GM19035 (cell line): ENCODE data around the gene SOCS6.
A peak's percentile ranks its signal among the peaks of the same experiment; 100 is the strongest.
"Not testable (repeated sequence)": the region's sequence is repeated elsewhere in the genome, so short reads cannot be mapped to it uniquely, and the experiment has no call there.

Experiments
- ATAC-seq: cut with Tn5 transposase; IDR thresholded peaks from one replicate; pipeline ENCODE4 v1.9.1; 2021; ENCODE audit not compliant: unreplicated experiment

Gene SOCS6

DNA sequence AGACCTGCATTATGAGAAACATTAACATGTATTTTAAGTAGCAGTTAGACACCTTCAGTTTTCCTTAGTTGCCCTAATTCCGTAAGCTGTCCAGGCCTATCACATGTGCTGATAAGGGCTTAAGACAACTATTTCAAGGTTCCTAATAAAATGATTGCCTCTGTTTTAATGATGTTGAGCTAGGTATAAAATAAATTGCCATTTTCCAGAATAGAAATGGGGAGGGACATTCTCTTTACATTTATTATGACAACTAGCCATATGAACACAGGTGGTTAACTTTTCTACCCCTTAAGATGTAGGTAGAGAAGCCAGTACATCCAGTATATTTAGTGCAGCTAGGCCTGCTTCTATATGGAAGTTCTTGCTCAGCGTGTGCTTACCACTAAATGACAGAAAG is 65.9 kb downstream of the SOCS6 start:
- ATAC-seq, result no peak

- no peak for ATAC-seq
Observed at GRCh38 chr18:70355620-70356385, 67.0 kb downstream of the SOCS6 start.

GRCh38 chr18:70358105-70358406 is 69.2 kb downstream of the SOCS6 start:
- ATAC-seq, result peak; percentile 86

DNA sequence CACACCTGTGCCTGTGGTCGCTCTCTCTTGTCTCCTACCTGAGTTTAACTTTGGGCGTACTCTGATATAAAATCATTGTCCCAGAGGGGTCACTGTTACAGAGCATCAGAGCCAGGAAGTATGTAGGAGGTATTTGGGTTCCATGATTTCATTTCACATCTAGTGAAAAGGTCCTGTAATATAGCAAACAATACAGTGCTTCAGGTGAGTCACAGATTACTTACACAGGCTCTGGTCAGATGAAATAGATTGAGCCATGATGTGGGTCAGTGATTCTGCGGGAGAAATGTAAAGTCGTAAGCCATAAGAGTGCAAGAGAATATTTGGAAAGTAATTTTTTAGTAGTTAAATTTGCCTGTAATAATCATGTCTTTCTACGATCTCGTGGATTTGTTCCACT is 70.2 kb downstream of the SOCS6 start:
- no peak for ATAC-seq

GRCh38 chr18:70362258-70362657 is 73.4 kb downstream of the SOCS6 start:
- no peak for ATAC-seq

- ATAC-seq, result no peak
Observed at GRCh38 chr18:70363861-70364260, 75.0 kb downstream of the SOCS6 start.

DNA sequence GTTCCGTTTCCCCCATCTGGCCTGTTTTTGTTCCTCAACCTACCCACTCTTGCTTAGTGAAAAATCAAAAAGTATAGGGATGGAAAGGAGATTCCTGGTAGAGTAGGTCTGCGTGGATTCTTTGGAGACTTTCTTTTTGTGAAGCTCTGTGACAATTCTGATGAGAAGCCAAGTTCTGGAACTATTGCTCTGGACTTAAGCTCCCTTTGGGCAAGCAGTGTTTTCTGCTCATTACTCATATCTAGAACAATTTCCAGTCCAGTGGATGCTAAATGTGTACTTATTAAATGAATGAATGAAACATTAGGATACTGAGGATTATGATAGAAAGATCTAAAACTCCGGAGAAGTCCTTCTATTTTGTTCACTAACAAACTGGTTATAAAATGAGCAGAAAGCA is 76.5 kb downstream of the SOCS6 start:
- ATAC-seq, result no peak

DNA sequence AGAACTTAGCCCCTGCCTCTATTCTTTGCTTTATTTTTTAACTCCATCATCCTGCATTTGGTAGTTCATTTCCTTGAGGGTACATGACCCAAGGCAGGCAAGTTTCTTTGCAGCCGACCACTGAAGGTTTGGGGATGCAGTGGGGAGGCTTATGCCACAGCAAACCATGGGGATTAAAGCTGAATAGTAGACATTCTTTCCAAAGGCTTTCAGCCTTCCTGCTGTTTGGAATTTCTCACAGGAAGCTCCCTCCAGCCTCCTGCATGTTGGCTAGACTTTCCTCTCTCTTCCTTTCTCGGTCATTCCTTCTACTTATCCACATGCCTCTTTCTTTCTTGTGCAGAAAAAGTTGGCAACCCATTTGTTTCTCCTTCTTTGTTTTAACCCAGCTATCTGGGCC is 77.3 kb downstream of the SOCS6 start:
- ATAC-seq, result no peak

- ATAC-seq, result no peak
Observed at GRCh38 chr18:70366670-70367069, 77.8 kb downstream of the SOCS6 start.

DNA sequence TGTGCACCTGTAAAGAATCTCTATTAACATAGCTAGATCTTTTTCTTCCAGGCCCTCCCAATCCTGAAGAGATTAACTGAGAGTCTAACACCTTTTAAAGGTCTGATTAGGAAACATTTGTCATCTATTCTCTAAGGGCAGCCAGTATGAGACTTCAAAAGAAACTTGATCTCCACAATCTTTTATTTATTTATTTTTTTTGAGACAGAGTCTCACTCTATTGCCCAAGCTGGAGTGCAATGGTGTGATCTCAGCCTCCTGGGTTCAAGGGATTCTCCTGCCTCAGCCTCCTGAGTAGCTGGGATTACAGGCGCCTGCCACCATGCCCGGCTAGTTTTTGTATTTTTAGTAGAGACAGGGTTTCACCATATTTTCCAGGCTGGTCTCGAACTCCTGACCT is 78.5 kb downstream of the SOCS6 start:
- ATAC-seq, result not testable (repeated sequence)

GRCh38 chr18:70368903-70369302 is 80.1 kb downstream of the SOCS6 start:
- no peak for ATAC-seq

DNA sequence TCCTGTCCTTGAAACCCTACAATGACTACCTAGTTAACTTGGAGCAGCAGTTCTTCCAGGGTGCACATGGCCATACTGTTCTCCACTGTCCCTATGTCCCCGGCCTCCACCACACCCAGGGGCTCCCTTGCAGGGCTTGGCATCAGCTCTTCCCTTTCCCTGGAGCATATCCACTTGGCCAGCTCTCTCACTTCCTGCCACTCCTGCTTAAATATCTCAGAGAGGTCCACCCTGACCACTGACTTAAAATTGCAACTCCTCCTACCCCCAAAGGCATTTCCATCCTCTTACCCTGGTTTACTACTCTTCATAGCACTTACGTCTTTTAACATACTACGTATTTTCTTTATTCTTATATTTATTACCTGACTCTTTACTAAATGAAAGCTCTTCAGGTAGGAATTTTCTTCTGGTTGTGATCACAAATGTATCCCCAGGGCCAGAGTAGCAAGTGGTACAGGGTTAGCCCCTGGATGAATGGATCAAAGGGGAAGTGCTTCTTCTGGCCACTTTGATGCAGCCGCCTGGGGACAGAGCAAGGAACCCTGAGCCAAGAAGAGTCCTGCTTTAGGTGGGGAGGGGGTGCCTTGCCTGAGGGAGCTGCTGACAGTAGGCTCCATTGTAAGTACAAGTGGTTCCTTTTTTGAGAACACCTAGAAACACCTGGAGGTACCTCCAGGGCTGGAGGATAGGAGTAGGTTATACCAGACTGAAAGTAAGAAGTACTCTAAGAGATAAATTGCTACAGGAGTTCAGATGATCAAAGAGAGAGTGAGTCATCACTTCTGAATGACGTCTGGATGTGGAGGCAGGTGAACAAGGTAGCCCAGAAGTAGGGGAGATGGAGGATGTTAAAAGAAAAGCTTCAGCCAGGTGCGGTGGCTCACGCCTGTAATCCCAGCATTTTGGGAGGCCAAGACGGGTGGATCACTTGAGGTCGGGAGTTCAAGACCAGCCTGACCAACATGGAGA is 82.2 kb downstream of the SOCS6 start:
- ATAC-seq, result no peak

DNA sequence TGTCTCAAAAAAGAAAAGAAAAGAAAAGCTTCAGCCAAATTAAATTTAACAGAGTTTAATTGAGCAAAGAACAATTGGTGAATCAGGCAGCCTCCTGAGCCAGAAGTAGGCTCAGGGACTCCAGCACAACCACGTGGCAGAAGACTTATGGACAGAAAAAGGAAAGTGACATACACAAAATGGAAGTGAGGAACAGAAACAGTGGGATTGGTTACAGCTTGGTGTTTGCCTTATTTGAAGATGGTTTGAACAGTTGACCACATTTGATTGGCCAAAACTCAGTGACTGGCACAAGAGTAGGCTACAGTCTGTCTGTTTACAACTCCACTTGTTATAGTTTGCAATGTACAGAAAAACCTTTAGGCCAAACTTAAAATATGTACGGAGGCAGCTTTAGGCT is 83.1 kb downstream of the SOCS6 start:
- no peak for ATAC-seq

- ATAC-seq, result no peak
Observed at GRCh38 chr18:70372450-70373041, 83.7 kb downstream of the SOCS6 start.

DNA sequence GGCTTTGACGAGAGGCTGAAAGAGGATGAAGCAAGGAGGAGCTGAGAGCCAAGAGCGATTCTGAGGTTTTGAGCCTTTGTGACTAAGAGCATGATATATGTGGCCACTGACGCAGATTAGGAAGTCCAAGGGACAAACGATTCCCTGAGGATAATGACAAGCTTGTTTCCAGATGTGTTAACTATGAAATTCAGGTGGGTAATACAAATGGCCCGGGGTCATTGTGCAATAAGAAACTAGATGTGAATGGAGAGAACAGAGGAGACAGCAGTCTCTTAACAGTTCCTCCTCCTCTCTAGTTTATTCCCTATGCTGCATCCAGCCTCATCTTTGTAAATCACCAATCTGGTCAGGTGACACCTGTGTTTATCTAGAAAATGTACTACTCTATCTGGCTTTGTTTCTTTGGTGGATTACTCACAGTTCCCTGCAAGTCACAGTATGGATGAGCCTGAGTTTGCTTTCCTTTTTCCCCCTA is 84.2 kb downstream of the SOCS6 start:
- ATAC-seq, result no peak

DNA sequence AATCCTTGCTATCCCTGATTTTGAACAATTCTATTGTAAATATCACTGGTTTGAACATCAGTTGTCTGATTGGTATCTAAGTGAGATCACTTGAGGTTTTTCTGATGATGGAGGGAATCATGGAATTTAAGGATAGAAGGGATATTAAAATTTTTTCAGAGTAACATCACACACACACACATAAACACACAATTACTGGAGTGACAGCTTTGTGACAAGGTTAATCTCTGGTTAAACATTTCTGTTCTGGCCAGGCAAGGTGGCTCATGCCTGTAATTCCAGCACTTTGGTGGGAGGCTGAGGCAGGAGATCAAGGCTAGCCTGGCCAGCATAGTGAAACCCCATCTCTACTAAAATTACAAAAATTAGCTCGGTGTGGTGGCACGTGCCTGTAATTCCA is 85.3 kb downstream of the SOCS6 start:
- no peak for ATAC-seq

- ATAC-seq, result no peak
Observed at GRCh38 chr18:70376137-70376913, 87.5 kb downstream of the SOCS6 start.

DNA sequence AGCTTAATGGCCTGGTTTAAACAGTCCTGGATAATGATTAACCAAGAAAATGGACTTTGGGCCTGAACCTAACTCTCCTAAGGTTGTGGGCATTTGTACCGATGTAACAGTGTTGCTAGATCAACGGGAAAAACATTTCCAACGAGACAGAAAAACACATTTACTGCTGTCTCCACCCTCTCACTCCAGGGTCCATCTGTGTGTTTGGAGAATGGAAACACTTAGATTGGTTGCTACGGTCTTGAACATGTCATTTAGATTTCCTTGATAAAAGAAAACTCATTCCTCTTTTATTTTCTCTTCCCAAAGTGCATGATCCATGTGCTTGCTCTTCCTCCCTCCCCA is 88.0 kb downstream of the SOCS6 start:
- no peak for ATAC-seq

DNA sequence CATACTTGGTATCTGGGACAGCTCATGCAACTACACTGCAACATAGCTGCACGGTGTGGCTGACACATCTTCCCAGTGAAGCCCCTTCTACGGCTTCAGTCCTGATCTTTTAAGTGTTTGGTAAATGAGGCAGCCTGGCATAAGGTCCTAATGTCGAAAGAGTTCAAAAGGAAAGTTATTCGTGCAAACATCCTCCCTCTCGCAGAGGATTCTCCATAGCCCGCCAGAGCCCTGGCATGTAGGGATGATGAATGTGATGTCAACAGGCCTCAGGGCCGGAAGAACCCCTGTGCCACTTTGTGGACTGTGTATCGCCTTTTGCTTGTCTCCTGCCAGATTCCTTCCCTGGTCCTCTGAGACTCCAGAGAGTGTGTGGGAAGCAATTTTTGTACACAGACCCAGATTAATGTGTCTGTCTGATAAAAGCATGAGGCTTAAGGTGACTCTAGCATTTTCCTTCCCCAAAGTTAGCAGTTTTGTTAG is 88.5 kb downstream of the SOCS6 start:
- no peak for ATAC-seq

DNA sequence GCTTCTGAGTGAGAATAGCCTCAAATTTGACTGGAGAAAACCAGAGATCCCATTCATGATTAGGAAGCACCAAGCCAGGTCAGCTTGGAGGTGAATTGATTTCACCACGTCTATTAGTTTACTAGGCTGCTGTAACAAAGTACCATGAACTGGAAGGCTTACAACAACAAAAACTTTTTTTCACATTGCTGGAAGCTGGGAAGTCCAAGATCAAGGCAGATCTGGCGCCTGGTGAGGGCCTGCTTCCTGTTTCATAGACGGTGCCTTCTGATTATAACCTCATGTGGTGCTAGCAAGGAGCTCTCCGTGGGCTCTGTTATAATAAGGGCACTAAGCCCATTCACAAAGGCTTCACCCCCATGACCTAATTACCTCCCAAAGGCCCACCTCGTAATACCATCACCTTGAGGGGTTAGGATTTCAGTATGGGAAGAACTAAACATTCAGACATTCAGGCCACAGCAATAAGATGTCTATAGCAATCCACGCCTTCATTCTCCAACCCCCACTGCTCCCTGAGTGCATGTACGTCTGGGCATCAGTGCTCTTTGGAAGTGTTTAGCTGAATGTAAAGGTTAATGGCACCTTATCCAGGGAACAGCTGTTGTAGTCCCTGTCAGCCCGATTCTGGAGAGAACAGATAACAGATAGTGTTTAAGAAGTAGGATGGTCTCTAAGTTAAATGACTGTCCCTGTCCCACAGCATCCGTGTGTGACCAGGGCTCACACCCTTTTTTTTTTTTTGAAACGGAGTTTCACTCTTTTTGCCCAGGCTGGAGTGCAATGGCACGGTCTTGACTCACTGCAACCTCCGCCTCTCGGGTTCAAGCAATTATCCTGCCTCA is 89.2 kb downstream of the SOCS6 start:
- no peak for ATAC-seq
